WI38 (cell line): ENCODE results near the gene MYRF.

Experiments
- H3K4me3 ChIP-seq: 2 replicates; pipeline ENCODE4 v1.5.1; 2011; ENCODE audit warnings: low read depth, mild to moderate bottlenecking, control low read depth, low read length
- CTCF ChIP-seq: IDR thresholded peaks from 2 replicates; pipeline ENCODE4 v1.5.1; 2012; ENCODE audit warnings: low read depth, mild to moderate bottlenecking, control low read depth, low read length

The MYRF gene

GRCh38 chr11:61771985-61772455 is 19.6 kb downstream of the MYRF start:
- no peak overlapping the region for H3K4me3 ChIP-seq
- no peak for TF ChIP-seq CTCF

GRCh38 chr11:61773356-61773755 is 20.9 kb downstream of the MYRF start:
- H3K4me3 ChIP-seq, result no peak overlapping the region
- no peak for TF ChIP-seq CTCF

- TF ChIP-seq CTCF, result no peak
- H3K4me3 ChIP-seq, result no peak overlapping the region
These were observed 21.4 kb downstream of the MYRF start for GRCh38 chr11:61773809-61774208.

GRCh38 chr11:61774411-61774810 is 22.0 kb downstream of the MYRF start:
- TF ChIP-seq CTCF, result no peak
- no peak overlapping the region for H3K4me3 ChIP-seq

- no peak for TF ChIP-seq CTCF
- H3K4me3 ChIP-seq, result no peak overlapping the region
These were observed 22.7 kb downstream of the MYRF start for GRCh38 chr11:61775106-61775505.

- H3K4me3 ChIP-seq, result no peak overlapping the region
- no peak for TF ChIP-seq CTCF
These were observed 23.4 kb downstream of the MYRF start for GRCh38 chr11:61775606-61776554.

- no peak overlapping the region for H3K4me3 ChIP-seq
- TF ChIP-seq CTCF, result peak; percentile 86
These were observed 24.2 kb downstream of the MYRF start for GRCh38 chr11:61776561-61777075.
